GM12865 (cell line): ENCODE measurements around the gene FAM151B.

Experiments used
- DNase-seq: peaks from one replicate; pipeline ENCODE4 v3.0.0; 2010; ENCODE audit warnings: low read depth
- H3K4me3 ChIP-seq: 2 replicates; pipeline ENCODE4 v1.5.1; 2011; ENCODE audit warnings: mild to moderate bottlenecking, low read depth, low read length, control low read depth
- CTCF ChIP-seq: IDR thresholded peaks from 2 replicates; pipeline ENCODE4 v1.5.1; 2011; ENCODE audit warnings: low read length, control low read depth, low read depth, inconsistent platforms; ENCODE audit not compliant: insufficient read depth; ENCODE audit errors: missing control alignments

Gene FAM151B

GRCh38 chr5:80540691-80541090 is 52.8 kb downstream of the FAM151B start:
- no peak overlapping the region for H3K4me3 ChIP-seq
- no peak for DNase-seq

GRCh38 chr5:80541392-80541791 is 53.5 kb downstream of the FAM151B start:
- no peak overlapping the region for H3K4me3 ChIP-seq
- TF ChIP-seq CTCF, result no peak
- DNase-seq, result no peak

More at GRCh38 chr5:80540691-80541090, 52.8 kb downstream of the FAM151B start:
- no peak for TF ChIP-seq CTCF

GRCh38 chr5:80554646-80555045 is 66.7 kb downstream of the FAM151B start:
- no peak for DNase-seq

GRCh38 chr5:80555099-80555498 is 67.2 kb downstream of the FAM151B start:
- no peak overlapping the region for H3K4me3 ChIP-seq
- no peak for DNase-seq
- no peak for TF ChIP-seq CTCF

More at GRCh38 chr5:80554646-80555045, 66.7 kb downstream of the FAM151B start:
- H3K4me3 ChIP-seq, result no peak overlapping the region
- no peak for TF ChIP-seq CTCF

- TF ChIP-seq CTCF, result no peak
- no peak for DNase-seq
- H3K4me3 ChIP-seq, result no peak overlapping the region
These were observed 71.3 kb downstream of the FAM151B start for GRCh38 chr5:80559244-80559643.

GRCh38 chr5:80565330-80565729 is 77.4 kb downstream of the FAM151B start:
- H3K4me3 ChIP-seq, result no peak overlapping the region
- no peak for TF ChIP-seq CTCF
- no peak for DNase-seq

GRCh38 chr5:80566711-80567259 is 78.9 kb downstream of the FAM151B start:
- DNase-seq, result no peak
- H3K4me3 ChIP-seq, result no peak overlapping the region
- TF ChIP-seq CTCF, result no peak
